GM19238 (cell line): ENCODE results near the gene PIGBOS1.
"Not testable (repeated sequence)": the region's sequence is repeated elsewhere in the genome, so short reads cannot be mapped to it uniquely, and the experiment has no call there.

ENCODE experiments used
- DNase-seq: peaks from one replicate; pipeline ENCODE4 v3.0.0; 2011; ENCODE audit warnings: low spot score; ENCODE audit not compliant: insufficient read length

PIGBOS1 gene, protein sequence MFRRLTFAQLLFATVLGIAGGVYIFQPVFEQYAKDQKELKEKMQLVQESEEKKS

DNA sequence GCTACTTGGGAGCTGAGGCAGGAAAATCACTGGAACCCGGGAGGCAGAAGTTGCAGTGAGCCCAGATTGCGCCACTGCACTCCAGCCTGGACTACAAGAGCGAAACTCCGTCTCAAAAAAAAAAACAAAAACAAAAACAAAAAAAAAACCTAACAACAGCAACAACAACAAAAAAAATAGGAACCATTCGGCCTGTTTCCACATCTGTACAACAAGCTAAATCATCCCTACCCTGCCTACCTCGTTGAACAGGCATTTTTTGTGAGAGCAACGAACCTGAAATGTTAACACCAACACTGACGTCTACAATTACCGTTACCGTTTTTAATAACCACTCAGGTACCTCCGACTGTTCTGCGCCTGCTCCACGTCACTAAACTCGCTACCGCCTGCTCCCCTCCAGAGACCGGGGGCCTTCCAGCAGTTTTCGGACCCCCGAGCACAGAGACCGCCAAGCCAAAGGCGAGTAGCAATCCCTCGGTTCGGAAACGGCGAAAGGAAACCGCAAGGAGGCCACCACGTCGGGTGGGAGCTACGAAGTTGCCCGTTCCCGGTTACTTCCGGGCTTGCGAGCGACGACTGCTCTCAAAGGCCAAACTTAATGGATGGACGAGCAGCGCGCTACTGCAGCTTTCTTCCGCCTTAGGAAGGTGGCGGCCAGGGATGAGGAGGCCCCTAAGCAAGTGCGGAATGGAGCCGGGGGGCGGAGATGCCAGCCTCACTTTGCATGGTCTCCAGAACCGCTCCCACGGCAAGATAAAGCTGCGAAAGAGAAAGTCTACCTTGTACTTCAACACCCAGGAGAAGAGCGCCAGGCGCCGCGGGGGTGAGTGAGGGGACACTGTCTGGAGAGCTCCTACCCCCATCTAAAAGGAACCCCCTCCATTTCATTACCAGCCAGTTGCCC is at the start of gene PIGBOS1, which contains the start of gene PIGB:
PIGBOS1 (minus strand) TSS at position 536 of the 907 bp plus-strand sequence. CDS start 1,331 bp downstream, outside the sequence.
PIGB (plus strand) TSS at position 635 of the 907 bp plus-strand sequence; CDS start at position 664, 29 bp downstream.
- peak; percentile 72 for DNase-seq

DNA sequence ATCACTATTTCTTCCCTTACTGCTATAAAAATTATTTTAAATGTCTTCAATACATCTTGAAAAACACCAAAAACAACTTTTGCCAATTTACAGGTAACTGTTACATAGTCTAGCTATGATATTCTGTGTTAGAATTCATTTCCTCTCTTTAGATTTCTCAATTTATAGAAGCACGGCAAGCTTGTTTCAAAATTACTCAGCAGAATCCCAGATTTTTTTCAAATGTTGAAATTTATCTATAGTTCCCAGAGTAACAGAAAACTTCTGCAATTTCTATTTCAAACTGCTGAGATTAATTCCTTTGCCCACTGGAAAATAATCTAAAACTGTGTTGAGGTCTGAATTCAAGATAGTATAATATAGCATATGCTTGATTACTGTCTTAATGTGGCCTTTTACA is 48.1 kb upstream of the PIGBOS1 start:
- DNase-seq: no peak

DNA sequence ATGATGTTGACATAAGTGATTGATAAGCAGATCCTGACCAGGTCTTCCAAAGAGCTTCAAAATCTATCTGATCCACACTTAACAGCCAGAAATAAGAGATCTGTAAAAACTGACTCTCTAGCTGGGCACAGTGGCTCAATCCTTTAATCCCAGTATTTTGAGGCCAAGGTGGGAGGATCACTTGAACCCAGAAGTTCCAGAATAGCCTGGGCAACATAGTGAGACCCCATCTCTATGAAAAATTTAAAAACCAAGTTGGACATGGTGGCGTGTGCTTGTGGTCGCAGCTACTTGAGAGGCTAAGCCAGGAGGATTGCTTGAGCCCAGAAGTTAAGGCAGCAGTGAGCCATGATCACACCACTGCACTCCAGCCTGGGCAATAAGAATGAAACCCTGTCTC is 43.7 kb upstream of the PIGBOS1 start:
- DNase-seq: no peak

DNA sequence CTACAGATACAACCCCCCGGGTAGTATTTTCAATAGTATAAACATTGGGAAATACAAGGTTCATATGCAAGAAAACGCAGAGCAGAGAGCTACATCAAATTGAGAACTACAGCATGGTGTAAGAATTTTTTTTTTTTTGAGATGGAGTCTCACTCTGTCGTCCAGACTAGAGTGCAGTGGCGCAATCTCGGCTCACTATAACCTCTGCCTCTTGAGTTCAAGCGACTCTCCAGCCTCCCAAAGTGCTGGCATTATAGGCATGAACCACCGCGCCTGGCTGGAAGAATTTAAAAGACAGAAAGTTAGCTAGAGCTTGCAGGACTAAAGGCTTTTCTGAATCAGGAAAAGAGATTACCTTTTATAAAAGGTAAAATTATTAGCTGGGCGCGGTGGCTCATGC is 42.1 kb upstream of the PIGBOS1 start:
- DNase-seq: no peak

DNA sequence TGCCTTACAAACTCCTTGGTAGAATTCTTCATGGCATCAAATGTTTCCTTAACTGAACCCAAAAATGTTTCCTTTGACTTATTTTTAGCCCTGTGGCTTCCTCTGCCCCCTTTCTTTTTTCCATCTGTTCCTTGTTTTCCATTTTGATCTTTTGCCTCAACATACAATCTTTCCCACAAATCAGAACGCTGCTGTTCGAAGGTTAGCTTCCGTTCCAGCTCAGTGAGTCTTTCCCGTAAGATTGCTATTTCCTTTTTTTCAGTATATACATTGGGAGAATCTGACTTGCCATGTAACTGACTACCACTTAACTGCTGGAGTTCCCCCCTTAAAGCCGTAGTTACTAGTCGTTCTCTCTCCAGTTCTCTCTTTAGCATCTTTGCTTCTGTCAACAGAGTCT is 41.3 kb upstream of the PIGBOS1 start:
- DNase-seq: no peak

DNA sequence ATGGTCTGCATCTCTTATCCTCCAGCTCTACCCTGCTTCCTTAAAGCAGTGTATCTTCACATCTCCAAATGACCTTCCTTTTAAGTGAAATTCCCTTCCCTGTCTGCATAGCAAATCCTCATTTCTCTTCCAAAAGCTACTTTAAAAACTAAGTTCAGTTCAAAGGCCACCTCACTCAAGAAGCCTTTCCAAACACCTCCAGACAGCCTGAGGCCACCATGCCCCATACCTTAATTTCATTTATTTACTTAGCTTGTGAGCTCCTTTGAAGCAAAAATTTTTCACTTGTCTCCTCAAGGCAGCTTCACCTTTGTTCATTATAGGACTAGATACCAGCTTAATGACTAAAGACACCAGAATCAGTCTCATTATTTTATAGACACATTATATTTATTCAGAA is 39.5 kb upstream of the PIGBOS1 start:
- DNase-seq: no peak

DNA sequence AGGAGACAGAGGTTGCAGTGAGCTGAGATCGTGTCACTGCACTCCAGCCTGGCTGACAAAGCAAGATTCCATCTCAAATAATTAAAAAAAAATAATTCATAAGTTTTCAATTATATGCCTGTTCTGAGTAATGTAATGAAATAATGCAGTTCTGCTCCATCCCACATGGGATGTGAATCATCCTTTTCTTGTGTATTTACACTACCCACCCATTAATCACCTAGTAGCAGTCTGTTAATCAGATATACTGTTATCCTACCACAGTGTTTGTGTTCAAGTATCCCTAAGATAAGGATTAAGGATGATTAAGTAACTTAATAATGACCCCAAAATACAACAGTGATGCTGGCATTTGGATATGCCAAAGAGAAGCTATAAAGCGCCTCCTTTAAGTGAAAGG is 38.9 kb upstream of the PIGBOS1 start:
- no peak for DNase-seq

DNA sequence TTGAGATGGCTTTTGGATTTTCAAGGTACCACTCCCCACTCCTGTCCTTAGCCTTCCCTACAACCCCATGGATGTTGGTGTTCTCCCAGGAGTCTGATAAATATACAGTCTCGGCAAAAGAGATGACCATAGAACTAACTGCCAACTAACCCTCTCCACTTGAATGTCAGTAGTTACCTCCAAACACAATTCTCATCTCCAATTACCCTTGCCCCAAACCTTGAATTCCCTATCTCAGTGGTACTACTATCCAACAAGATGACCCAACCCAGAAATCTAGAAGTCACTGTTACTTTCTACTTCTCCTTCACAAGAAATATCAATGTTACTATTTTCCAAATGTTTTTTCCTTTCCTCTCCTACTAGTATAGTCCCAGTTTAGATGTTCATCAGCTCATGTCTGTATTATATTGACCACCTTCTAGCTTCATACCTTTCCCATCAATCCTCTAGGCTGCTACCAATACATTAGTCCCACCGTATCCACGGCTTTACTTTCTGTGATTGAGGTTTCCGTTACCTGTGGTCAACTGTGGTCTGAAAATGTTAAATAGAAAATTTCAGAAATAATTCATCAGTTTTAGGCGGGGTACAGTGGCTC is 38.2 kb upstream of the PIGBOS1 start:
- no peak for DNase-seq

DNA sequence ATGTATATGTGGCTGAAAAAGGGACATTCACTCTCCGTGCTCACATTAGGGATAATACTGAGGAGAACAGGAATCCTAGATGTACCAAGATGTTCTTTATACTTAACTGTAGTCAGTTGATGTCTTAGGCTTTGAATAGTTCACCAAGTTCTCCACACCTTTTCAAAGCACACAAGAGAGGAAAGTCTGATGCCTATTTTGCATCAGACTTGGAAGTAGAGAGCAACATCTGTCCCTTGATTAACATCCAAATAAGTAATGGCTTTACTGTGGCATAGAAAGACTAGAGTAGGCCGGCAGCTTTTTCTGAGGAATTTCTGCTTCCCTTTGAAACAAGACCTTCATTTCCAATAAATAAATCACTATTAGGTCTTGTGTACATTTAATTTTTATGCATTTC is 34.1 kb upstream of the PIGBOS1 start:
- no peak for DNase-seq

DNA sequence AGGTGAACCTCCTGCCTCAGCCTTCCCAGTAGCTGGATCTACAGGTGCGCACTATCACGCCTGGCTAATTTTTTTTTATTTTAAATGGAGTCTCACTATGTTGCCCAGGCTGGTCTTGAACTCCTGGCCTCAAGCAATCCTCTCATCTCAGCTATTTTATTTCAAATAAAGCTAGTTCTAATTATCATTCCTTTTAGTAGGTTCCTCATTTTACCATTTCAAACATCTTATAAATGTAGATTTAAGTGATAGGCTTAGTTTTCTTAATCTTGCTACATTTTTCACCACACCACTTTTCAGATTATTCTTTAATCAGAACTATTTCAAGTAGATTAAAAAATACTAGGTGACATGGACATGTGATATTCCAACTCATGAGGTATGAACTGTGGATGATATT is 30.4 kb upstream of the PIGBOS1 start:
- DNase-seq: no peak

DNA sequence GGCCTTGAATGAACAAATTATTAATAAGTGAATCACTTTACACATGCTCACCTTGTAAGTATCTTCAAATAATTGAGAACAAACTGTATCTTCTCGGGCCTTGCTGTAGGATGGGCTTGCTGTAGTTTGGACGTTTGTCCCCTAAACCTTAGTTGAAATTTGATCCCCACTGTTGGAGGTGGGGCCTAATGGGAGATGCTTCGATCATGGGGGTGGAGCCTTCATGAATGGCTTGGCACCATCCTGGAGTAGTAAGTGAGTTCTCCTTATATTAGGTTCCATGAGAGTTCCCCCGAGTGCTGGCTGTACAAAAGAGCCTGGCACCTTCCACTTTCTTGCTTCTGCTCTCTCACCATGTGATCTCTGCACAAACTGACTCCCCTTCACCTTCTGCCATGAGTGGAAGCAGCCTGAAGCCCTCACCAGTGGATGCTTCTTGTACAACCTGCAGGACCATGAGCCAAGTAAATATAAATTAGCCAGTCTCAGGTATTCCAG is 29.4 kb upstream of the PIGBOS1 start:
- no peak for DNase-seq

DNA sequence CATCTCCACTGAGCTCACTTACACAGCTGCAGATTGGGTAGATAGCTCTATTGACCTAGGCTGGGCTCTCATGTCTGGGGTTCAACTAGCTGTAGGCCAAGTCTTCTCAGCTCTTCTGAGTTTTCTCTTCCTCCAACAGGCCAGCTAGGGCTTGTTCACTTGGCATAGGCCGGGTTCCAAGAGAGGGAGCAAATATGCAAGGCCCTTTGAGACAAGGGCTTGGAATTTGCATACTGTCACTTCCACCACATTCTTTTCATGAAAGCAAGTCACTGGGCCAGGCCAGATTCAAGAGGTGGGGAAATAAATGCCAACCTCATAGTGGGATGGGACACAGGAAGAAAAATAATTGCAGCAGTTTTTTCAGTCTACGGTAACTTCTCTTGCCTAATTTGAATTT is 25.3 kb upstream of the PIGBOS1 start:
- DNase-seq: no peak

DNA sequence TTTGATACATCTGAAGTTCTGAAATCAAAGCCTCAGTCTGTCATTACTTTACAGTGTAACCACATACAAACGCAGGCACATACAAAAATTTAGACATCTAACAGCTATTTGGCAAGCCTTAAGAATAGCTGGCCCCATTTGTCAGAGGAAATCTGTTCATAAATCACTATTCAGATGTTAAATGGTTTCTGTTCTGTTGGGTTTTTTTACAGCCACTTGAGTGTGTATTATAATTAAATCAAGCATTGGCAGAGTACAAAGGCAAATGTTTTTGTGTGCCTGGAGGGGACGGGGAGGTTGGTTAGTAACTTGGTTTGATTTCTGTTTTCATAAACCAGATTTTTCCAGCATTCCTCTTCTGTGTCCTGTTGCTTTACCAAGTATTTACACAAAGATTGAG is 24.2 kb upstream of the PIGBOS1 start:
- no peak for DNase-seq

DNA sequence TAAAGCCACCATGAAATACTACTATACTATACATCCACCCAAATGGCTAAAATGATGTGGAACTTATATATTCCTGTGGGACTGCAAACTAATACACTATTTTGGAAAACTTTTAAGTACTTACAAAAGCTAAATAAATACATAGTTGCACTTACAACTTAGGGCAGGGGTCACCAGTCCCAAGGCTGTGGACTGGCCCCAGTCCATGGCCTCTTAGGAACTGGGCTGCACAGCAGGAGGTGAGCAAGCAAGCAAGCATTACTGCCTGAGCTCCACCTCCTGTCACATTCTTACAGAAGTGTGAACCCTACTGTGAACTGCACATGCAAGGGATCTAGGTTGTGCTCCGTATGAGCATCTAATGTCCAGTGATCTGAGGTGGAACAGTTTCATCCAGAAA is 18.2 kb upstream of the PIGBOS1 start:
- DNase-seq: no peak

DNA sequence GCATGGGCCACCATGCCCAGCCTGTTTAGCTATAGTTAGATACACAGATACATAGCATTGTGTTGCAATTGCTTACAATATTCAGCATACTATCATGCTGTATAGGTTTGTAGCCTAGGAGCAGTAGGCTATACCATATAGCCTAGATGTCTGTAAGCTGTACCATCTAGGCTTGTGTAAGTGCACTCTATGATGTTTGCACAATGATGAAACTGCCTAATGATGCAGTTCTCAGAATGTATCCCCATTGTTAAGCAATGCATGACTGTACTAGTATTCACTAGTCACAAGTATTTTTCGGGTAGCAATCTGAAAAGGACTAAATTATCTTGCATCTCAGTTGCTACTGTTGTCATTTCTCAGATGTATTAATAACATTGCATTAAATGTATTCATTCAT is 16.1 kb upstream of the PIGBOS1 start:
- DNase-seq: no peak

DNA sequence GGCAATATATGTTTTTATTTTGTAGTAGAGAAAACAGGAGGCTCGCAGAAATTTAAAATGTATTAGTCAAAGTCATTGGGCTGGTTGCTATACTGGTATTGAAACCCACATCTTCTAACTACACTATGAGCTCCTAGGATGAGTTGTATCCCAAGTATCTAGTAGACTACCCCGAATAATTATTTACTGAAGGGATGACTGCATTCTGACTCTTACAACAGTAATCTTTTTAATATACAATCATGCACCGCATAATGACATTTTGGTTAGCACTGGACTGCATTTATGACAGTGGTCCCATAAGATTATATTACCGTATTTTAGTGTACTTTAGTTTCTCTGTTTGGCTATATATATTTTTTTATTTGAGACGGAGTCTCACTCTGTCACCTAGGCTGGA is 15.4 kb upstream of the PIGBOS1 start:
- DNase-seq: no peak

DNA sequence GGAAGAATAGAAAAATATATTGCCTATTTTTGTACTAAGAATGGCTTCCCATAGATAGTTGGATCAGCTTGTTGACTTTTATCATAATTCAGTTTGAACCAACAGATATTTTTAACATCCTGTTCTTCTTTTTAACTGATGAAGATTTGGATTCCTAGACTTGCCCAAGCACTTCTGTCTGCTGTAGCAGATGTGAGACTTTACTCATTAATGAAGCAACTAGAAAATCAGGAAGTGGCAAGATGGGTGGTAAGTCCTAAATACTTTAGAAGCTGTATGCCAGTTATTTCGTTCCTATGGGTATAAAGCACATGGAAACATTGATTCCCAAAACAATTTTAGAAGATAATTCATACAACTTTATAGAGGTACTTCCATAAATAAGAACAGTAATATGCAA is 8.5 kb upstream of the PIGBOS1 start:
- DNase-seq: no peak

DNA sequence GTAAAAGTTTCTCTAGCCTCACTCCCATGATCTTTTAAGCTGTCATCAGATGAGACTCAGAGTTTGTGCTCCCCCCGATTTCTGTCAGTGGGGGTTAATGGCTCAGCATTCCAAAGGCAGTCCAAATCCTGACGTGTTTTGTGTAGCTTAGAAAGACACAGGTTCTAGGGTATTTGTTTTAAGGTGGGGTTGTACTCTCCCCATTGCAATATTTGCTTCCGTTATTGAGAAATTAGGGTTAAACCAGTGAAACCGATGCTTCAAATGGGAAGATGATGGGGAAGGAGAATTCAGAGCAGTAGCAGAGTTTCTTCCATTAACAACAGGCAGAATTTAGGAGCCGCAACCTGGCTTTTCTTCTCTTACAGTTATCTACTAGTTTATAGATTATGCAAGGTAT is 3.5 kb upstream of the PIGBOS1 start:
- no peak for DNase-seq

DNA sequence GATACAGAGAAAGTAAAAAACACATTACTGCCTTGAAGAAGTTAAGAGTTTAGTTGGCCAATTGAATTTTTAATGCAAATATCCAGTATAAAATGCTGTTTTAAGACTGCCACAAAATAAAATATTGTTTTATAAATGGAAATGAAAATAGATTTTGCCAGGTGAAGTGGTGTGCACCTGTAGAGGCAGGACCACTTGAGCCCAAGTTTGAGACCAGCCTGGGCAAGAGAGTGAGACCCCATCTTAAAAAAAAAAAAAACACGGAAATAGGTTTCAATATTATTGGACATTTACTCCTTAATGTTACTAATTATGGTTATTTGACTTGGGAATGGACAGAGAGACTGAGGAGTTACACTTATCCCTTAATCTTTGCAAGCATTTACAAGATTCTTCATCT is 2.0 kb upstream of the PIGBOS1 start:
- DNase-seq: no peak

DNA sequence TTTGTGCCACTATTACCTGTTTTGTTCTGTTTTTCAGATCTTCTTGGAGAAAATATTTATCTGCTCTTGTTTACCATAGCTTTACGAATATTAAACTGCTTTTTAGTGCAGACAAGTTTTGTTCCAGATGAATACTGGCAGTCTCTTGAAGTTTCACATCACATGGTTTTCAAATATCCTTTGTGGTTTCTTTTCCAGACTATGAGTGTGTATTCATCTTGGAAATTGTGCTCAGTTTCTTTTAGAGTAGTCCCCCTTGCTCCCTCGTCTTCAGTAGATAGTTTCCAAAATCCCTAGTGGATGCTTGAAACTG is 1.3 kb upstream of the PIGBOS1 start:
- DNase-seq: no peak

DNA sequence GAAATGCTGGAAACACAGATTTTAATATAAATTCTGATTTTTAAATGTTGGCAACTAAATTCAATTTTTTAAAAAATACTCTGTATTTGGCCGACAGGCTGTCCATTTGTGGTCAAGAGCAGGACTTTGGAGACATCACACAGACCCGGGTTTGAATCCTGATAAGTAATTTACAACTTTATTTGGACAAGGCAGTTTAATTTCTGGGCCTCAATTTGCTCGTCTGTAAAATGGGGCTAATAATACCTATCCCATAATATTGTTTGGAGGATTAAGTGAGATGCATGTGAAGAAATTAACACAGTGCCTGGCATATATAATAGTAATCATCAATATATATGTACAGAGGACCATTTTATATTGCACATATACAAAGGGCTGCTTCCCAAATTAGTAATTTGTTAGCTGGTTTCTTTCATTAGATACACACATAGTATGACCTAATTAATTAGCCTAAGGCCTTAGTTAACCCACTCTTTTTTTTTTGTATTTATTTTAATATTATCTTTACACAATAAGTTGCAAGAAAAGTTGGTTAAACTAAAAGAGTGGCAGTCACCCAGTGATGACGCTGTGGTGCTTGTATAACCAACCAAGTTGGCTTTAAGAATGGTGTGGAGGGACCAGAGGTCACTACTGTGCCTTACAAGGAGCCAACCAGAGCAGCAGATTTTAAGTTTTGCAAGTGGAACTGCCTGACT is 764 bp upstream of the PIGBOS1 start:
- DNase-seq: no peak

DNA sequence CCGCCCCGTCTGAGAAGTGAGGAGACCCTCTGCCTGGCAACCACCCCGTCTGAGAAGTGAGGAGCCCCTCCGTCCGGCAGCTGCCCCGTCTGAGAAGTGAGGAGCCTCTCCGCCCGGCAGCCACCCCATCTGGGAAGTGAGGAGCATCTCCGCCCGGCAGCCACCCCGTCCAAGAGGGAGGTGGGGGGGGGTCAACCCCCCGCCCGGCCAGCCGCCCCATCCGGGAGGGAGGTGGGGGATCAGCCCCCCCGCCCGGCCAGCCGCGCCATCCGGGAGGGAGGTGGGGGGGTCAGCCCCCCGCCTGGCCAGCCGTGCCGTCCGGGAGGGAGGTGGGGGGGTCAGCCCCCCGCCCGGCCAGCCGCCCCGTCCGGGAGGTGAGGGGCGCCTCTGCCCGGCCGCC is 16.1 kb downstream of the PIGBOS1 start:
- DNase-seq: not testable (repeated sequence)
